IPS-NIHi7 (cell line): ENCODE results near the gene DIRAS1.
A peak's percentile ranks its signal among the peaks of the same experiment; 100 is the strongest.

Experiments used
- DNase-seq: peaks from one replicate; pipeline ENCODE4 v3.0.0; 2012; ENCODE audit warnings: mixed read lengths; ENCODE audit errors: extremely low spot score

The DIRAS1 gene

DNA sequence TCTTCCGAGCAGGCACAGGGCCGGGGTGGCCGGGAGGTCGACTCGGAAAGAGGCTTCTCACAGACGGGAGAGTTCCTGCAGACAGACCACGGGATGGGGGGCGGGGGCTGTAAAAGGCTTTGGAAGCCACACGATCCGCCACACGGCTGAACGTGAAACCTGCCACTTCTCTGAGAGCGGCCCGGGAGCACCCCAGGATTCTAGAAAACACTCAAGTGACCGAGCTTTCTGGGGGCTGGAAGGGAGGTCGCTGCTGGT, 34.2 kb upstream of the DIRAS1 start:
- no peak for DNase-seq

GRCh38 chr19:2754659-2755447, 33.7 kb upstream of the DIRAS1 start:
- DNase-seq = no peak

DNA sequence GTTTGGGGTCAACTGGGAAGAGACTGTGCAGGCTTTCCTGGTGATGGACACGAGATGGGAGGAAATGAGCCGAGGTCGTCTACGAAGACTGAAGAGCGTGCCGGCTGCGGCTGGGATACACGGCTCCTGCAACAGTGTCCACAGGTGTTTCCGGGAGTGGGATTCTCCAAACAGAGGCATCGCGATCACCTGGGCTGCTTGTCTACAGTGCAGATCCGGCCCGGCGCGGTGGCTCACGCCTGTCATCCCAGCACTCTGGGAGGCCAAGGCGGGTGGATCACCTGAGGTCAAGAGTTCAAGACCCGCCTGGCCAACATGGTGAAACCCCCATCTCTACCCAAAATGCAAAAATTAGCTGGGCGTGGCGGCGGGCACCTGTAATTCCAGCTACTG, 30.3 kb upstream of the DIRAS1 start:
- no peak for DNase-seq

- DNase-seq = no peak
Observed at GRCh38 chr19:2750808-2751437, 29.8 kb upstream of the DIRAS1 start.

DNA sequence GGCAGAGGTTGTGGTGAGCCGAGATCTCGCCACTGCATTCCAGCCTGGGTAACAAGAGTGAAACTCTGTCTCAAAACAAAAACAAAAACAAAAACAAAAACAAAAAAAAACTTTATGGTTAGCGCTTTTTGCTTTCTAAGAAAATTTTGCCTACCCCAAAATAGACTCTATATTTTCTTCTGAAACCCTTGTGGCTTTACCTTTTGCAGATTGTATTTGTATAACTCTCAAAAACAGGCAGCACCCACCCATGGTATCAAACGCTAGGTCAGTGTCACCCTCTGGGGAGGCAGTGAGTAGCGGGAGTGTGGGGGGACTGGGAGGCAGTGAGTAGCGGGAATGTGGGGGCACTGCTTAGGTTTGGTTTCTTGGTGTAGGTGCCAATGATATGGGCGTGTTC, 26.2 kb upstream of the DIRAS1 start:
- DNase-seq = no peak

DNA sequence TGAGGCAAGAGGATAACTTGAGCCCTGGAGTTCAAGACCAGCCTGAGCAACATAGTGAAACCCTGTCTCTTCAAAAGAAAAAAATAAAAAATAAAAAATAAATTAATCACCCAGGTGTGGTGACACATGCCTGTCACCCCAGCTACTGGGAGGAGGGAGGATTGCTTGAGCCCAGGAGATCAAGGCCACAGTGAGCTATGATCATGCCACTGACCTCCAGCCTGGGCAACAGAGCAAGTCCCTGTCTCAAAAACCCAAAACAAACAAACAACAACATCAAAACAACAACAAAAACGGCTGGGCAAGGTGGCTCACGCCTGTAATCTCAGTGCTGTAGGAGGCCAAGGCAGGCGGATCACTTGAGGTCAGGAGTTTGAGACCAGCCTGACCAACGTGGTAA, 22.9 kb upstream of the DIRAS1 start:
- no peak for DNase-seq

DNA sequence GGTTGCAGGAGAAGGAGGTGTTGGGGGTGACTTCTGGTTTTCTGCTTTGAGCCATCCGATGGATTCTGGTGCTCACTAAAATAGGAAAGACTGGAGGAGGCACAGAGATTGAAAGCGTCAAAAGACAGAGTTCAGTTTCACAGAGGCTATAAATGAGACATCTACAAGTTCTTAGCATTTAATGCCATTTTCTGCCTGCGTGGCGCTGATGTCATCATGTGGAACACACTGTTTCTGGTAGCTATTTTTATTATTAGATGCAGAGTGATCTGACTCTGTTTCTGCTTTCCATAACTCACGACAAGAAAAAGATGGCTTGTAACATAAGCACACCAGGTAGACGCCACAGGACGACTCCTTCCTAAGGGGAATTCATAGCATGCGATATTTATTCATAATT, 21.9 kb upstream of the DIRAS1 start:
- no peak for DNase-seq

- no peak for DNase-seq
Observed at GRCh38 chr19:2740314-2740656, 19.1 kb upstream of the DIRAS1 start.

GRCh38 chr19:2739602-2740313, 18.6 kb upstream of the DIRAS1 start, which contains the start of gene SLC39A3:
Gene SLC39A3 (minus strand): TSS chr19:2740017. CDS start chr19:2737257, 2,760 bp downstream.
- peak; percentile 100 for DNase-seq

DNA sequence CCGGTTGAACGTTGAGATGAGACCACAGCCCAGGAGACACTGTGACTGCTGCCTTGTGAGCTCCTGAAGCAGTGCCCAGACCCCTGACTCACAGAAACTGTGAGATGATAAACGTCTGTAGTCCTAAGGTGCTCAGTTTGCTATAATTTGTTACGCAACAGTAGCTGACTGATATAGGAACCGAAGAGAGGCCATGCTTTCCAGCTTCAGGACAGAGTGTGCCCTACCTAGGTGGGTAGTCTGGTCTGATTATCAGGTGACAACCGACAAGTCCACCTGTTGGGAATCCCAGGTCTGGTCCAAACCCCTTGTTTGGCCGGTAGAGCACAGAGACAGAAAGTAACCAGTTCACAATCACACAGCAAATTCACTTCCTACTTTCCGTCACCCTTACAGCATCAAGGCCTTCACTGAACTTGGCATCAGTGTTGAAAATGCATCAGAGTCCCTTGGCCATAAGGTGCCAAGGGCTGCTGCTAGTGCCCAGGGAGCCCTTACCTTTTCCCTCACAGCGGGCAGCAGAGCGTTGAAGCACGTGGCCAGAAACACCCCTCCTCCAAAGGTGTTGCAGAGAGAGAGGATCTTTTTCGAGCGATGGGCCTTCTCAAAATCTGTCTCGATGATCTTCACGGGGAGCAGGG, 15.5 kb upstream of the DIRAS1 start:
- no peak for DNase-seq

GRCh38 chr19:2735374-2735773, 14.2 kb upstream of the DIRAS1 start:
- DNase-seq = no peak

DNA sequence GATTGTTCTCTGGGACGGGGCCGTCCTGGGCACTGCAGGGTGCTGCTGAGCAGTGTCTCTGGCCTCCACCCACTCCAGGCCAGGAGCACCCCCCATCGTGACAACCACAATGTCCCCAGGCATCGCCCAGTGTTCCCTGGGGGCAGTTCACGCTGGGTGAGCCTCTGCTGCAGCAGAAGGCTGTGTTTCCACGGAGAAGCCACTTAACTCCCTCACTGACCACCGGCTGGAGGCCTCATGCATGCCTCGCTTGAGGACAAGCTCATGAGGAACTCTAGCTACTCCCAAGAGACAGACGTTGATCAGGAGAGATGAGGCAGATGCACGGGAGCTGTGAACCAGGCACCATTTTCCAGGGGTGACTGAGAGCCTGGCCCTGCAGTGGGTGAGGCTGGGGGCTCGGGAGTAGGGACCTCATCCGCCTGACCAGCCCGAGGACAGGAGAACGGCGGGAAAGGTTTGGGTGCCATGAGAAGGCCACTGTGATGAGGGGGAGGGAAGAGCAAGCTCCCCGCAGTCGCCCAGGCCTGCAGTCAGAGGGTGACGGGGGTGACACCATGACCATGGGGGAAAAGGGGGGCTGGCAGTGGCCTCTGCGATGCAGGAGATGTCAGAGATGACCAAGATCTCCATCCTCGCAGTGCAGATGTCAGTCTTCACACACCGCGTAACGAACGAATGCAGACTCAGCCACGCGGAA, 13.6 kb upstream of the DIRAS1 start:
- DNase-seq = no peak

DNA sequence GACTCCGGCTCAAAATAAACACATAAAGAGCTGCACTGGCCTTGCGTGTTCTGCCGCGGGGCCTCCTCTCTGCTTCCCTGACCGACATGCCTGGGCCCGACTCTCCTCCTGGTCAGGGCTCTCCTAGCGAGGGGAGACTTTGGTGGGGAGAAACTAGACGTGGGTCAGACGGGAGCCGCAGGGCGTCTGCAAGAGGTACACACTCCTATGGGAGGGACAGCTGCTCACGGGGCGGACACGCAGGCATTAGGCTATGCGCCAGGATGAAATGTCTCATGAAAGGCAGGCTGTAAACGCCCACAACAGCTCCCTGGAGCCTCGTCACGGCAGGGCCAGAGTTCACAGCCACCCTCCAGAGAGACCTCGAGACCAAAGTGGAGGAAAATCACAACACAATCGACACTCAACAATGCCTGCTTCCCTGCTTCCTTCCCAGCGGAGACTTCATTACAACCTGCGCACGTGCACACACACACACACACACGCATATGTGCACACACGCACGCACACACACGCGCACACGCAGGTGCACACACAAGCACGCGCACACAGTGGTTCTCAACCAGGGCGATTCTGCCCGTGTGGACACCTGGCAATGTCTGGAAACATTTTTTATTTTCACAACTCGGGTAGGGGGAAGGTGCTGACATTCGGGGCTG, 12.9 kb upstream of the DIRAS1 start:
- DNase-seq = no peak

- DNase-seq = no peak
Observed at GRCh38 chr19:2732883-2733282, 11.7 kb upstream of the DIRAS1 start.

GRCh38 chr19:2732157-2732725, 11.1 kb upstream of the DIRAS1 start:
- no peak for DNase-seq

DNA sequence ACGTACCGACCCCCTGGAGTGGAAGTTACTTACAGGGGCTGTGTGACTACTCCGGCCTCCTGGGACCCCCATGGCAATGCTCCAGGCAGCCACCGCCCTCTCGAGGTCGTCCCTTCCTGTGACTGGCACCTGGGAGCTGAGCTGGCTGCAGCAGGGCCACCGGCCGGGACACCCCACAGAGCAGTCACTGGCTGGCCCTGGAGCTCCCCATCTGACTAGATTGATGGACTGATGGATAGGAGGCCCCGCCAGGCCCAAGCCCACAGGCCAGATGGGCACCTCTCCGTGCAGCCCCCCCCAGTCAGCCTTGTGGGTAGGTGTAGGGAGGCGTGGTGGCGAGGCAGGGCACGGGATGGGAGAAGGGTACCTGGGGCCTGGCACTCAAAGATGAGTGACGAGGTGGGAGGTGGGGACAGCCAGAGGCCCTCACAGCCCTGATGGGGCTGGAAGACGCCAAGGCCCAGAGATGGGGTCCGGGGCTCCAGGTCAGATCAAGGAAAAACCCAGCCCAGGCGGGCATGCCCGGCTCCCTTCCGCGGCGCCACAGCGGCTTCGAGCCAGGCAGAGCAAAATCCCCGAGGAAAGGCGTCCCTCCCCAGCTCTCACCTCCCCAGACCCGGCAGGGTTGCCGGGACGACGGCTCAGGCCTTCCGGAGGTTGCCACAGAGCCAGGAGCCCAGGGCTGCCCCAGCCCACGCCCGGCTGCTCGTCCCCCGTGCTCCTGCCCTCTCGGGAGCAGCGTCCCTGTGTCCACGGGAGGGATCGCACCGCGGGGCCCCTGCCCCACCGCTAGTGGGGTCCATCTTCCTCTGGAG, 10.2 kb upstream of the DIRAS1 start:
- no peak for DNase-seq

- DNase-seq = no peak
Observed at GRCh38 chr19:2729943-2730818, 9.0 kb upstream of the DIRAS1 start.

GRCh38 chr19:2728783-2729387, 7.7 kb upstream of the DIRAS1 start:
- DNase-seq = no peak

DNA sequence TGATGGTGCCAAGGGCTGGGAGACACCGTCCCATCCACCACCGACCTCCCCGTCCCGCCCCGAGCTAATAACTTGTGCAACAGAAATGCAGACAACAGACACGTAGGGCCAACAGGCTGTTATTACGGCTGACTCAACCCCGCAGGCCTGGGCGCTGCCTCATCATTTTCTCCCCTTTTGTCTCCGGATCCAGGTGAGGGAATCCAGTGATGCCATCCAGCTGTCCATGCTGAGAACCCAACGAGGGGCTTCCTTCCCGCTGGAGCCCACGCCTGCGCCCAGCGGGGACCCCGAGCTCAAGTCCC, 6.4 kb upstream of the DIRAS1 start:
- DNase-seq = no peak
